HG02610 (cell line): ENCODE data around the gene FAM78A.
"Not testable (repeated sequence)": the region's sequence is repeated elsewhere in the genome, so short reads cannot be mapped to it uniquely, and the experiment has no call there.

Source experiments
- ATAC-seq: cut with Tn5 transposase; IDR thresholded peaks from one replicate; pipeline ENCODE4 v1.9.1; 2021; ENCODE audit warnings: mild to moderate bottlenecking, moderate library complexity; ENCODE audit not compliant: unreplicated experiment

FAM78A gene

GRCh38 chr9:131282688-131283422 is 6.5 kb upstream of the FAM78A start:
- ATAC-seq, result no peak

DNA sequence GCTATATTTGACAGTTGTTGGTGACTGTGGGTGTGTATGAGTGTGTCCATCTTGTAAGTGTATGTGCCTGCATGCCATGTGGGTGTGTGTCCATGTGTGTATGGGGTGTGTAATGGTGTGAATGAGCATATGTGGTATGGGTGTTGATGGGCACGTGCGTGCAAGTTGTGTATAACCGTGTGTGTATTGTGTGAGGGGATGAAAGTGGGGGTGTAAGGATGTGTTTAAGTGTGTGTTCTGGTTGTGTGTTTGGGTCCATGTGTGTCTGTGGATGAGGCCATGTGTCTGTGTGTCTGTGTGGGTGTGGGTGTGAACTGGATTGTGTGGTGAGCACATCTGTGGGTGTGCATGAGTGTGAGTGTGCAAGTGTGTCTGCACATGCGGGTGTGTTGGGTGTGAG is 5.9 kb upstream of the FAM78A start:
- no peak for ATAC-seq

DNA sequence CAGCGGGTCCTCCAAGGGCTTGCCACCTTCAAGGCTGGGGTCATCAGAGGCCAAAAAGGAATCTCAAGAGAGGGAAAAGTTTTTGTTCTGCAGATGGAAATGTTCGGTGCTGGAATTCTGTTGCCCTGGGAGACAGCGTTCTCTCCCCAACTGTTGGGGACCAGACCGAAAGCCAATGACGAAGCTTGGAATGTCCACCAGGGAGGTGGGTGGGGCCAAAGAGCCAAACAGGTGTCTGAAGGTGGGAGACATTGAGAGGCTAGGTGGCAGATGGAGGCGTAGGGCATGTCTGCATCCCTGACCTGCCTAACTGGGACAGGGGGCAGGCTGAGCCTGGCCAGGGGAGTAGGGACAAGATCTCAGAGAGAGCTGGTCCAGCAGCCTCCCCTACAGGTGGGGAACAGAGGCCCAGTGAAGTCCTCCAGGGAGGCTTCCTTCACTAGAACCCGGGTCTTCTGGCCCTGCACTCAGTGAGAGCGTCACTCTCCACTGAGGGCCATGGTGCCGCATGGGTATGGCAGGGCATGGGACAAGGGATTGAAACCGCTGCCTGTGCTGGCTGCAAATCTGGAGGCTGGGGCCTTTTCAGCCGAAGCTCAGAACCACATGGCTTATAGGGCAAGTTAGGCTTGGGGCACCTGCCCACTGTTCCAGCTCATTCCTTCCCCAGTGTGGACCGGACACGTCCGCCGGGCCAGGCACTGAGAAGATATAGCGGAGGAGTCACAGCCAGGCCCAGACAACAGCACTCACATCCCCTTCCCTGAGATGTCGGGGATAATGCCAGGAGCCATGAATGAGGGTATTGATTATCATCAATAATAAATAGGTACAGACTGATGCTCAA is 5.0 kb upstream of the FAM78A start:
- ATAC-seq, result no peak

DNA sequence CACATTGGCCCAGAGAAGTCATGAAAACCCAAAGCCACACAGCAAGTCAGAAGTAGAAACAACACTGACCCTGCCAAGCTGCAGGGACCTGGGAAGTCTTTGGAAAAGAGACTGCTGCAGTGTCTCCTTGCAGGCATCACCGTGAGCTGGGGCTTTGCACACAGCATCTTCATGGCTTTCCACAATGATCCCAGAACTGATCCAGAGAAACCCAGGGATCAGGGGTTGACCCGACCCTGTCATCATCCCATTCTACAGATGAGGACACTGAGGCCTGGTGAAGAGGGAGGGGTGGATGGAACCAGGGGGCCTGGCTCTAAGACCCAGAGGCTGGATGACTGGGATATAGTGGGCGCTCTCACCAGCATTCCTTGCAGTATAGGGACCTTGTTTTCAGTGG is 4.3 kb upstream of the FAM78A start:
- ATAC-seq, result no peak

DNA sequence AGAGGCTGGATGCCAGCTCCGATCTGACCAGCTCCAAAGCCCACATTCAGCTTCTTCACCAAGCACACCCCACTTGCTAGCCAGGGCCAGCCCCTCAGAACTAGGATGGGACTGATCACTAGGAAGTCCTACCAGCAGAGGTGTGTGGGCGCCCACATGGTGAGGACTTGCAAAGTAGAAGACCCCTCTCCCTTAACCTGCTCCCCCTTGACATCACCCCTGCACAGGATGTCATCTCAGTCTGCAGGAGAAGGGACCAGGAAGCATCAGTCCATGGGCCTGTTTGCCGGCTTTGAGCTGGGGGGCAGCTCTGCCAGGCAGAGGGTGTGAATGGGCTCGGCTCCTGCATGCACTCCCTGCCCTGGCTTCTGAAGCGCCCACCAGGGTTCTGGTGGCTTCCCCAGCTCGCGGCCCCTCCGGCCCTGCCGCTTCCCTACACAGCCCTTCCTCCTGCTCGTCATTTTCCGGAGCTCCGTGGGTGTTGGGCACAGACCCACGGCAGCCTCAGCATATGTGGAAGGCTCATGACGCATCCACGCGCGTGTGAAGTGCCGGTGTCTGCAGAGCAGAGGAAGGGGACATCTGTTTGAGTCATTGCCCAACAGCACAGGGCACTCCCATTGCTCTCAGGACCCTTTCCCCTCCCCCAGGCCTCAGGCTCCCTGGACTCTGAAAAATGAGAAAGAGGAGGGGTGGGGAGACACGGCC is 3.7 kb upstream of the FAM78A start:
- no peak for ATAC-seq

DNA sequence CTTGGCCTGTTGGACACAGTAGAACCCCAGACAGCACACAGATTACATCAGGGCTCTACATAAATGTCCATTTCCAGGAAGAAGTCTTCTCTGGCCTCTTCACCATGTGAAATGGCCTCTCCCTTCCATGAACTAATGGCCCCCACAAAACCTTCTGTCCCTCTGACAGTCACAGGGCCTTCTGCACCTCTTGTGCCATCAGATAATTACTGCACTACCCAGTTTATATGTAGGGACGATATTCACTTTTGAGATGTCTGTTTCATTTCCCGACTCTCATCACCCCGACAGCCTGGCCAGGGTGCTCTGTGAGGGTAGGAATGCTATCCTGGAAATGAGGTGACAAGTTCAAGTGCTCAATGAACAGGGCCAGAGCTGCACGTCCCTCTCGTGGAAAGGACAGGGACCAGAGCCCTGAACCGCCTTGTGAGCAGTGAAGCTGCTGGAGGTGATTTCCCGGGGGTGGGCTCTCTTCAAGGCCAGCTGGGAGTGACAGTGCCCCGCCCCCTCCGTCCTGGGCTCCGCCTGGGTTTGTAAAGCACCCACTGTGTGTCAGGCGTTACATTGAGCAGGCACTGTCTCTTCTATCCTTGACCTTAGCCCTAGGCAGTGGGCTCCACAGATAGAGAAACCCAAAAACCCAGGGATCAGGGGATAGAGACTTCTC is 3.0 kb upstream of the FAM78A start:
- ATAC-seq, result no peak

- ATAC-seq, result no peak
Measured at GRCh38 chr9:131278702-131279111, 2.4 kb upstream of the FAM78A start.

GRCh38 chr9:131277910-131278701 is 1.8 kb upstream of the FAM78A start:
- ATAC-seq, result no peak

GRCh38 chr9:131277287-131277909 is 1.1 kb upstream of the FAM78A start:
- ATAC-seq, result no peak

- no peak for ATAC-seq
Measured at GRCh38 chr9:131276891-131277286, 579 bp upstream of the FAM78A start.

- no peak for ATAC-seq
Measured at GRCh38 chr9:131275332-131276093, 797 bp downstream of the FAM78A start.

DNA sequence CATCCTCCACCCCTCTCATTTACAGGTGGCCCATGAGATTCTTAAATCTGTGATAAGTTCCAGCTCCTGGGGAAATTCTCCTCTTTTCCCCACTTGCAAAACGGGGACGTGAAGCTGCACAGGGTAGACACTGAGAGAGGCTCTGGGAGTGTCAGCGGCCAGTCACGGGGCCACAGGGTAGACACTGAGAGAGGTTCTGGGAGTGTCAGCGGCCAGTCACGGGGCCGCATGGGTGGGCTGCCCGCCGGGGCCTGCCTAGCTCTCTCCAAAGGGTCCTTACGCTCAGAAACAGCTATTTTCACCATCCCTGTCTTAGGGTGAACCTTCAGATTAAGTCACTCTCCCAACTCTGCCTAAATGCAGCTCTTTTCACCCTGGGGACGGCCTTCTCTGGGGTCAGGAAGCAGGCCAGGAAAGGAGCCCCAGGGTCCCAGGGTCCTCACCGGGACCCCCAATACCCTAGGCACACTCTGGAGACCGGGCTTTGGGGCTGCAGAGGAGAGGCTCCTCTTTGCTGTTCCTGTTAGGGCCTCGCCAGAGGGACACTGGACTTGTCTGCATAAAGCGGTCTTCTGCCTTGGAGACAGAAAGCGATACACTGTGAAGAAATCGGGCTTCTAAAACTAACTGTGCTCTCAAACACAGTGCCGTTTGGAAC is 1.5 kb downstream of the FAM78A start:
- no peak for ATAC-seq

- no peak for ATAC-seq
Measured at GRCh38 chr9:131273856-131274673, 2.2 kb downstream of the FAM78A start.

DNA sequence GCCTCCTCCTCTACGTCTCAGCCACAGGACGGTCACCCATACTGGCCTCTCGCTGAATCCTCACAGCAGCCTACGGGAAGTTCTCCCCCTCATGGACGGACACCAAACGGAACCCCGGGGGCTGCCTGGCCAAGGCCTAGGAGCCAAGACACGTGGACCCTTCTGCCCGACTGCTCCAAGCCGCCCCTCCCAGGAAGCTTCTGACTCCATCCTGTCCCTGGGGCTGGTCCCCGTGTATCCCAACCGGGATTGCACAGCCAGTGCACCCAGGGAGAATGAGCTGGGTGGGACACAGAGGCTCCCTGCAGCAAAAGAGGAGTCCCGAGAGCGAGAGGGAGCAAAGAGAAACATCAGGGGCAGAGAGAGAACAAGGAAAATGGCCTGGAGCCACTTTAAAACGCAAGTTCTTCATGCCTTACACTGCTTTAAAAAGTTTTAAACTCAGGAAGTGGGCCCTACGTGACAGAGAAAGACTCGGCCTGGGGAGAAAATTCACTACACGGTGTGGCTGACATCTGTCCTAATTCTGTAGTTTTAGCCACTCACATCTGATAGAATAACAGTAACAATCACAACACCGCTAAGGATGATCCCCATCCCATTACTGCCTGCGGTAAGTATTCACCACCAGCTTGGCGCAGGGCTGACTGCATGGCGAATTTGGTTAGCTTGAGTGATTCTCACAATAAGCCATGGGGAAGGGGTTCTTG is 3.0 kb downstream of the FAM78A start:
- ATAC-seq, result no peak

GRCh38 chr9:131272212-131272611 is 4.1 kb downstream of the FAM78A start:
- ATAC-seq, result no peak

DNA sequence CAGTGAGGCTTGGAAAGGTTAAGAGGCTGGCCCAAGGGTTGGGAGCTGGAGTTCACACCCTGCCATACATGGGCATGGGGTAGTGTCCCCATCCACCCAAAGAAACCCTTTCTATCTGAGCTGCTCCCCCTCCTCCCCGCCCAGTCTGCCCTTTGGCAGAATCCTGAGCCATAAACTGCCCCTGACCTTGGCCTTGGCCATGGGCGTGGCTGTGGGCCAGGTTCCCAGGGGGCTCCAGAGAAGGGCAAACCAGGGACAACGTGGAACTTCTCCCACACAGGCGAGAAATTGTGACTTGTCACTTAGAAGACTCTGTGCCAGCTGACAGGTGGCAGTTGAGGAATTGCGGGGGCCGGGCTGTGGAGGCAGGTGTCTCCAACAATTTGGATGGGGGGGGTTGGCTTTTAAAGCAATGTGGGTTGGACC is 4.8 kb downstream of the FAM78A start:
- ATAC-seq, result no peak

DNA sequence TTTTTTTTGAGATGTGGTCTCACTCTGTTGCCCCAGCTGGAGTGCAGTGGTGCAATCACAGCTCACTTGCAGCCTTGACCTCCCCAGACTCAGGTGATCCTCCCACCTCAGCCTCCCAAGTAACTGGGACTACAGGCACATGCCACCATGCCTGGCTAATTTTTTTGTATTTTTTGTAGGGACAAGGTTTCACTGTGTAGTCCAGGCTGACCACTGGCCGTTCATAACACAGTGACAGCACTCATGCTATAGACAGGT is 5.4 kb downstream of the FAM78A start:
- ATAC-seq, result not testable (repeated sequence)
